Subcutaneous abdominal adipose tissue (tissue), 5 donors: Measurements from ENCODE around the gene SNRK.

Source experiments
- H3K27ac ChIP-seq: one replicate; pipeline ENCODE4 v1.7.0; 2013; ENCODE audit warnings: low read depth, mild to moderate bottlenecking, inconsistent platforms, low read length, moderate library complexity
- H3K27me3 ChIP-seq, 5 donors: one replicate each; pipeline ENCODE4 v1.7.0; 2013; ENCODE audit warnings: low read length in 5 of 5, inconsistent platforms in 1 of 5; ENCODE audit not compliant: control insufficient read depth in 5 of 5, insufficient read depth in 4 of 5
- H3K36me3 ChIP-seq, 5 donors: one replicate each; pipeline ENCODE4 v1.7.0; 2013; ENCODE audit warnings: low read length in 5 of 5; ENCODE audit not compliant: control insufficient read depth in 5 of 5, insufficient read depth in 5 of 5
- H3K4me1 ChIP-seq, 5 donors: one replicate each; pipeline ENCODE4 v1.7.0; 2013; ENCODE audit warnings: low read length in 5 of 5, mild to moderate bottlenecking in 3 of 5, moderate library complexity in 1 of 5; ENCODE audit not compliant: control insufficient read depth in 5 of 5, insufficient read depth in 5 of 5
- H3K4me3 ChIP-seq, 5 donors: one replicate each; pipeline ENCODE4 v1.7.0; 2013; ENCODE audit warnings: low read length in 5 of 5, low read depth in 1 of 5
- H3K9ac ChIP-seq, 5 donors: one replicate each; pipeline ENCODE4 v1.7.0; 2013; ENCODE audit warnings: low read length in 5 of 5, mild to moderate bottlenecking in 4 of 5, moderate library complexity in 3 of 5
- H3K9me3 ChIP-seq, 5 donors: one replicate each; pipeline ENCODE4 v1.7.0; 2013; ENCODE audit warnings: low read length in 5 of 5; ENCODE audit not compliant: control insufficient read depth in 5 of 5
- donor health status: healthy.
- donor health status: healthy.
- donor health status: healthy.
- donor health status: healthy.
- donor health status: healthy.

SNRK gene

GRCh38 chr3:43298292-43298691, 12.0 kb downstream of the SNRK start:
- Histone ChIP-seq H3K9me3 (no peaks in the 10 kb centered on the region), H3K27ac (peak overlapping the region; percentile 11), H3K27me3 (no peaks in the 10 kb centered on the region), H3K36me3 (peaks cover 3 to 5% (median 4%) of the 10 kb centered on the region in 5 donors), H3K4me1 (peaks cover 2 to 63% (median 49%) of the 10 kb centered on the region in 5 donors), H3K9ac (peak overlapping the region in 1 of 5 donors; percentile 4), H3K4me3 (no peak overlapping the region)

GRCh38 chr3:43298761-43299160, 12.4 kb downstream of the SNRK start:
- no peaks in the 10 kb centered on the region for H3K27me3 ChIP-seq
- peak overlapping the region; percentile 11 for H3K27ac ChIP-seq
- peaks cover 7 to 9% (median 8%) of the 10 kb centered on the region in 5 donors for H3K36me3 ChIP-seq
- no peak overlapping the region for H3K9ac ChIP-seq
- H3K4me3 ChIP-seq: no peak overlapping the region
- H3K9me3 ChIP-seq: no peaks in the 10 kb centered on the region
- H3K4me1 ChIP-seq: peaks cover 2 to 61% (median 45%) of the 10 kb centered on the region in 5 donors

- H3K27ac ChIP-seq: no peak overlapping the region
- peaks cover 2 to 38% (median 23%) of the 10 kb centered on the region in 5 donors for H3K4me1 ChIP-seq
- H3K9me3 ChIP-seq: no peaks in the 10 kb centered on the region
- peaks cover 18 to 23% (median 20%) of the 10 kb centered on the region in 5 donors for H3K36me3 ChIP-seq
- H3K27me3 ChIP-seq: no peaks in the 10 kb centered on the region
- H3K4me3 ChIP-seq: no peak overlapping the region
- peak overlapping the region in 1 of 5 donors; percentile 53 for H3K9ac ChIP-seq
Observed at GRCh38 chr3:43302116-43302880, 16.0 kb downstream of the SNRK start.

DNA sequence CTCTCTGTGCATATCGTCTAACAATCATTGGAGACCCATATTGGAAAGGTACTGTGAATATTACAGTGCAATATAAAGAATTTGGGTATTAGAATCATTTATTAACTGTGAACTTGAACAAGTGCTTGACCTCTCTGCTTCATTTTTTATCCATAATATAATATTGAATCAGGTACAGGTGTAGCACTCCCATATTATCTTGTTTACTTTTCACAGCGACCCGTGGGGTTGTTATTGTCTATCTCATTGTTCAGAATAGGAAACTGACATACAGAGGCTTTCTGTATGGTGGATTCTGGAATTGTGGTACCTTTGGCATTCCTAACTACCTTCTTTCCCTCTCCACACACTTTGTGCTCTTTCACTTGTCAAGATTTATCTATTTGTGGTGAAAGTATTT, 17.8 kb downstream of the SNRK start:
- no peak overlapping the region for H3K27ac ChIP-seq
- peaks cover 23 to 40% (median 28%) of the 10 kb centered on the region in 5 donors for H3K36me3 ChIP-seq
- H3K4me1 ChIP-seq: peaks cover 0 to 24% (median 14%) of the 10 kb centered on the region in 5 donors
- H3K27me3 ChIP-seq: no peaks in the 10 kb centered on the region
- H3K9ac ChIP-seq: no peak overlapping the region
- H3K9me3 ChIP-seq: peaks cover 0 to 5% (median 0%) of the 10 kb centered on the region in 5 donors
- H3K4me3 ChIP-seq: no peak overlapping the region

- Histone ChIP-seq H3K36me3 (peaks cover 26 to 49% (median 31%) of the 10 kb centered on the region in 5 donors), H3K9me3 (peaks cover 0 to 5% (median 0%) of the 10 kb centered on the region in 5 donors), H3K9ac (no peak overlapping the region), H3K4me3 (no peak overlapping the region), H3K27ac (peak overlapping the region; percentile 11), H3K27me3 (no peaks in the 10 kb centered on the region), H3K4me1 (peaks cover 0 to 21% (median 10%) of the 10 kb centered on the region in 5 donors)
Observed at GRCh38 chr3:43307226-43307625, 20.9 kb downstream of the SNRK start.

GRCh38 chr3:43307649-43308048, 21.3 kb downstream of the SNRK start:
- peaks cover 26 to 51% (median 31%) of the 10 kb centered on the region in 5 donors for H3K36me3 ChIP-seq
- H3K9me3 ChIP-seq: peaks cover 0 to 5% (median 0%) of the 10 kb centered on the region in 5 donors
- H3K9ac ChIP-seq: no peak overlapping the region
- H3K4me1 ChIP-seq: peaks cover 0 to 21% (median 9%) of the 10 kb centered on the region in 5 donors
- H3K27me3 ChIP-seq: no peaks in the 10 kb centered on the region
- H3K27ac ChIP-seq: peak overlapping the region; percentile 11
- H3K4me3 ChIP-seq: no peak overlapping the region

DNA sequence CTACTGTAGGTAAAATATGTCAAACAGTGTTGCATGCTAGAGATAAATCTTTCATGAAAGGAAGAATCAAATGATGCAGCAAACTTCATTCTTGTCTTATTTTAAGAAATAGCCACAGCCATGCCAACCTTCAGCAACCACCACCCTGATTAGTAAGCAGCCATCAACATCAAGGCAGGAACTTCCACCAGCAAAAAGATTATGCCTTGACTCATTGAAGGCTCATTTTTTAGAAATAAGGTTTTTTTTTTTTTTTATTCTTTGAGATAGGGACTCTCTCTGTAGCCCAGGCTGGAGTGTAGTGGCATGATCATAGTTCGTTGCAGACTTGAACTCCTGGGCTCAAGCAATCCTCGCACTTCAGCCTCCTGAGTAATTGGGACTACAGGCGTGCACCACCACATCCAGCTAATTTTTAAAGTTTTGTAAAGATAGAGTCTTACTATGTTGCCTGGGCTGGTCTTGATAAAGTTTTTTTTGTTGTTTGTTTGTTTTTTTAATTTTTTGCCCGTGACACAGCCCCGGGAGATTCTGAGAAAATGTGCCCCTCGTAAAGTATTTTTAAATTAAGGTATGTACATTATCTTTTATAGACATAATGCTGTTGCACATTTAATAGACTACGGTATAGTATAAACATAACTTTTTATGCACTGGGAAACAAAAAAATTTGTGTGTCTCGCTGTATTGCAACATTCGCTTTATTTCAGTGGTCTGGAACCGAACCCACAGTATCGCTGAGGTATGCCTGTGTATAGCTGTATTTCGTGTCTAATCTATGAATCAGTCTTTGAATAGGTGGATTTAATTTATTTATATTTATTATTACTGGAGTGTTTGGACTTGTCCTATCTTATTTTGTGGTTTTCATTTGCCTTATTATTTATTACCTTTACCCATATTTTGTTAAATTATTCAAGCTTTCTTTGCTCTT, 23.3 kb downstream of the SNRK start:
- Histone ChIP-seq H3K4me3 (no peak overlapping the region), H3K36me3 (peaks cover 10 to 38% (median 14%) of the 10 kb centered on the region in 5 donors), H3K9ac (no peak overlapping the region), H3K4me1 (peaks cover 0 to 13% (median 9%) of the 10 kb centered on the region in 5 donors), H3K9me3 (peaks cover 0 to 5% (median 0%) of the 10 kb centered on the region in 5 donors), H3K27ac (no peak overlapping the region), H3K27me3 (no peaks in the 10 kb centered on the region)

DNA sequence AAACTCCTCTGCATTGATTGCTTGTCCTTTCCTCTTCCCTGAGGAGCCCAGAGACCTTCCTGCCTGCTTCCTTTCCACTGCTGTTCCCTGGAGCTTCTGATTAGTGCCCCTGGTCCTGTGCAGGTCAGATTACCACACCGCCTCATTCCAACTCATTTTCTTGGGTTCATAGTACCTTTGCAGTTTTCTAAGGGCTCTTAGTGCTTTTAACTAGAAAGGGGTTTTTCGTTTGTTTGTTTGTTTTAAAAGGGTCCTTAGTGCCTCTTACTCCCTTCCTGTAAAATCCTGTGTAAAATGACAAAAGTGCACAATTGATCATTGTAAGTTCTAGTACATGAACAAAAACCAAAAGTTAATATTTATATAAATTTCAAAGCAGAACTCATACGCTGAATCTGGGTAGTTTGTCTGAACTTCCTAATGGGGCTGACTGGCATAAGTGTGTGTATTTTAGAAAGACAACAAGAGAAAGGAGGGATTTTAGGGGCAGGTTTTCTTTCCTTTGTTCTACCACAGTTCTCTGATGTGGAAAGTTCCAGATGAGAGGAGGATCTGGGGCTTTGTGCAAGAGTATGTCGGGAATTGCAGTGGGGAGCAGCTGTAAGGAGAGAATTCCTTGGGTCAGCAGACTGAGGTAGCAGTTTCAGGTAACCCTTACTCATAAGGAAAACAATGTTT, 30.6 kb downstream of the SNRK start:
- Histone ChIP-seq H3K27me3 (peaks cover 0 to 4% (median 0%) of the 10 kb centered on the region in 5 donors), H3K4me1 (peaks cover 17 to 67% (median 63%) of the 10 kb centered on the region in 5 donors), H3K36me3 (peaks cover 0 to 7% (median 0%) of the 10 kb centered on the region in 5 donors), H3K4me3 (no peak overlapping the region), H3K9ac (peak overlapping the region in 4 of 5 donors; percentile 53 to 100 (median 60)), H3K27ac (peak overlapping the region; percentile 93), H3K9me3 (peaks cover 0 to 3% (median 0%) of the 10 kb centered on the region in 5 donors)
